NCI-H2196 treated with DMSO at 0.1 percent for 48 hours (cell line): Measurements from ENCODE around the gene CD177.
A peak's percentile ranks its signal among the peaks of the same experiment; 100 is the strongest.
"Not testable (repeated sequence)": the region's sequence is repeated elsewhere in the genome, so short reads cannot be mapped to it uniquely, and the experiment has no call there.

Source experiments
- DNase-seq: peaks from one replicate; lab custom pipeline; 2025; ENCODE audit not compliant: unreplicated experiment; lab: John Stamatoyannopoulos, UW

The CD177 gene

DNA sequence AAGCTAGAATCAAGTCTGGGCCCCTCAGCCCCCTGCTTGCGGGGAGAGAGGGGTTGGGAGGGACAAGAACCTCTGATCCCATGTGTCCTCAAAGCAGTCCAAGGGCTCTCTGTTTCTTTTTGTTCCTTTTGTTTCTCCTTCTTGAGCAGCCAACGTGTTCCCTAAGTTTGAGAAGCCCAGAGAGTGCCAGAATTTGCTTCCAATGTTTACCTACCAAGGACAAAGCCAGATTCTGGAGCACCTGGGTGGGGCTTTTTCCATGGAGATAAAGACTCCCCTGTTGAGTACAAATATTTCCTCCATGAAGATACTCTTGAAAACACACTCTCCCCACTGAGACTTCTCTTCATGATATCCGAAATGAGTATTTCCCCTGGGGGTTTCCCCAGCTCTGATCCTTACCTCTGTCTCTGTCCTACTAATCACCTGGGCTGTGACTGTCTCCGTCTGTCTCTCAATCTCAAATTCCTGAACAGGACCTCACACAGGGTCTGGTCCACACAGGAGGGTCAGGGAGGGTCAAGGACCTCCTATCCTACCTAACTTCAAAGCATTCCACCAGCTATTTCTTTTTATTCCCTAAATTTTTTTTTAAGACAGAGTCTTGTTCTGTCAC is 27.4 kb downstream of the CD177 start:
- DNase-seq = no peak

DNA sequence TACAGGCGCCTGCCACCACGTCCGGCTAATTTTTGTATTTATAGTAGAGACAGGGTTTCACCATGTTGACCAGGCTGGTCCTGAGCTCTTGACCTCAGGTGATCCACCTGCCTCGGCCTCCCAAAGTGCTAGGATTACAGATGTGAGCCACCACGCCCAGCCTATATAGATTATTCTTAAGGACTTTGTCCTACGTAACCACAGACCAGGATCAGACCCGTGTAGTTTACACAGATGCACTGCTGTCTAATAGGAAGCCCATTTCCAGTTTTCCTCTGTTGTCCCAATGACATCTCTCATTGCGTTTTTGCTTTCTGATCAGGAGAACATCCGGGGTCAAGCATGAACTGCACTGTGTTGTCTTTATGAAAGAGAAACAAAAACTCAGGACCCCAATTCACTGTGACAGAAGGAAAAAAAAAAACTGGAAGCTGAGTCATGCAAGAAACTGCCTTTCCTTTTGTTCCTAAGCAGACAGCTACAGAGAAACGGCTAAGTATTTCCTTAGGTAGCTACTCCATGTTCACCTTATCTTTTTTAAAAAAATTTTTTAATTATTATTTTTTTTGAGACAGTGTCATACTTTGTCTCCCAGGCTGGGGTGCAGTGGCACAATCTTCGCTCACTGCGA is 29.2 kb downstream of the CD177 start:
- not testable (repeated sequence) for DNase-seq

DNA sequence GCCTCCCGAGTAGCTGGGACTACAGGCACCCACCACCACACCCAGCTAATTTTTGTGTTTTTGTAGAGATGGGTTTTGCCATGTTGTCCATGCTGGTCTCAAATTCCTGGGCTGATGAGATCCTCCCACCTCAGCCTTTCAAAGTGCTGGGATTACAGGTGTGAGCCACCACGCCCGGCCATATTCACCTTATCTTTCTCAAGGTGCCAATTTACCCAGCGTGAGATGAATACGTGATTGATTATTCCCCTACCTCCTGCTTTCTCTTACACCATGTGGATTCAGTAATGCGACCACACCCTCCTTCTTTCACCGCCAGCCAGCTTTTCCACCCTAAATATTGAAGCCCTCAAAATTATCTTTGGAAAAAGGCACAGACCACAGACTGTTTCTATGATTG is 29.8 kb downstream of the CD177 start:
- DNase-seq = not testable (repeated sequence)

DNA sequence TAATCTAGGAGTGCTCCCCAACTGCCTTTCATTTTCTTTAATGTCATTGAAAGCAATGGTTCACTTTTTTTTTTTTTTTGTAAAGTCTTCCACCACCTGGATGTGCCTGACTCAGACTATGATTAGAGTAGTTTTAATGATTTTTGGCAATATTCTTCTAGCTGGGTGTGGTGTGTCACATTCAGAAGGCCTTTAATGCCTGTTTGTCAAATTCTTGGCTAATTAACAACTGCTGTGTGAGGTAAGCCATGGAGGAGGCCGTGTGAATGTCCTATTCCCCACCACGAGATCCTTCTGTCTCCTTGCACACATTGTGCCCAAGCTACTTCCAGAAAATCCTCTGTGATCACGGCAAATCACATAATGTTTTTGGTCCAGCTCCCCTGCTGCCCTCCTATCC is 30.3 kb downstream of the CD177 start:
- not testable (repeated sequence) for DNase-seq

DNA sequence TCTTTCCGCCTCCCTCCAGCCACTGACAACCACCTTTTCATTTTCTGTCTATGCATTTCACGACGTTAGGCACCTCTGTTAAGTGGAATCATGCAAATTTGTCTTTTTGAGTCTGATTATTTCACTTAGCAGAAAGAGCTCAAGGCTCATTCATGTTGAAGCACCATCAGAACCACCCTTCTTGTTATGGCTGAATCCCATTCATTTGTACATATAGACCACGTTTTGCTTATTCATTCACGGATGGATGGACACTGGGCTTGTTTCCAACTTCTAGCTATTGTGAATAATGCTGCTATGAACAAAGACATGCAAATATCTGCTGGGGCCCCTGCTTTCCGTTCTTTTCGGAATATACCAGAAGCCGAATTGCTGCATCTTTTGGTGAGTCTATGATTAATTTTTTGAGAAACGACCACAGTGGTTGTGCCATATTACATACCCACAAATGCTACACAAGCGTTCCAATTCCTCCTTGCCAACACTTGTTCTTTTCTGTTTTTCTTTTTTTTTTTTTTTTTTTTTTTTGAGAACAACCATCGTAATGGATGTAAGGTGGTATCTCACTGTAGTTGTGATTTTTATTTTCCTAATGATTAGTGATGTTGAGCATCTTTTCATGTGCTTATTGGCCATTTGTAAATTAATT is 37.5 kb downstream of the CD177 start:
- DNase-seq = peak; percentile 57

DNA sequence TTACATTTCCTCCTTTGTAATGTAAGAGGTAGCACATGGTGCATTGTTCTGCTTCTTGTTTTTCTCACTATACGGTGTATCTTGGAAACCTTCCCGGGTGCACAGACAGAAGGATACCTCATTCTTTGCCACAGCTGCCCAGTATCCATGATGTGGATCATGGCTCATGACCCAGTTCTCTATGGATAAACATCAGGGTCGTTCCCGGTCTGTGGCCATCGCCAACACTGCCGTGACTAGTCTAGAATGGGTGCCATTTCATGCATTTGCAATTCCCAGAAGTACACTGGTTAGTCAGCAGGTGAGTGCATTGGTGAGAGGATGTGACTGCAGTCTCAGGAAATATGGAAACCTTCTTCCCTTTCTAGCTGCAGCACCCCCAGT is 38.1 kb downstream of the CD177 start:
- peak; percentile 23 for DNase-seq

DNA sequence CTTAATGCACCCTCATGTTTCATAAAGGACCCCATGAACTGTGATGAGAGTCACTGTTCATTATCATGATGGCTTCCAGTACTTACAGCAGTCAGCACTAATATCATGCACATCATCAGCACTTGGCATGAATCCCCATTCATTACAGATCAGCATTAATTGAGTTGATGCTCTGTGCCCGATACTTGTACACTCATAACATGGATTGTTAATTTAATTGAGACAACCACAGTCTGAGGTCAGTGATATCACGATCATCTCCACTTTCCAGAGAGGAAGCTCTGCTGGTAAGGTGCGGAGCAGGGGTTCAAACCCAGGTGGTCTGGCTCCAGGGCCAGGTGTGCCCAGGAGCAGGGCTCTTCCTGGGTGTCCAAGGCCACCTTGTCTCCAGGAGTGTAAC is 40.0 kb downstream of the CD177 start:
- DNase-seq = not testable (repeated sequence)

DNA sequence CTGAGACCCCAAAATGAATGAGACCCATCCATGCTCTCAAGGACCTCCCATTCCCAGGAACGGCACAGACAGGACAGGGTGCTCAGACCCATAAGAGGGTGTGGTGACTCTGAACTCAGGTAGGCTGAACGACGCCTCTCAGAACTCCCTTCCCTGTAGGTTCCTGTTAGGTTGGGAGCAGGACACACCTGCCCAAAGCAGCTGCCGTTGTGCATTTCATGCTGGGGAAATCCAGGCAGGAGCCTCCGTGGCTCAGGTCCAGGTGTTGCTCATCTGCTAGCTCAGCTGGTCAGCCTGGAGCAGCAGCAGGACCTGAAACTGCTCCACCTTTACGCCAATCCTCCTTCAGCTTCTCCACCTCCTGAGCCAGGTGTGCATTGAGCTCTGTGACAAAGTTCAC is 42.1 kb downstream of the CD177 start:
- DNase-seq = peak; percentile 49

DNA sequence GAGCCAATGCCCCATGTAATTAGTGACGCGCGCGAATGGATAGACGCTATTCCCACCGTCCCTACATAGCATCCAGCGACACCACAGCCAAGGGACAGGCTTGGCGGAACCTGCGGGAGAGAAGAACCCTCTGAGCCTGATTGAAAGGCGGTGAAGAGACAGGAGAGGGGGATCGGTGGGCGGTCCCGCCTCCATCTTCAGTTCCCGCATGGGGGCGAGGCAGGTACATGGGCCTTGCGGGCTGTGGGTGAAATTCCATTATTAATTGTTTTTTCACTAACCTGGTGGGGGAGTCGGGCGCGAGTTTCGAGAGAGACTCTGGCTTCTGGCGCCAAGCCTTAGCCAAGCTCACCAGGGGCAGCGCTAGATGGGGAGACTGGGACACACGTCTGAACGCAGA is 52.8 kb downstream of the CD177 start:
- DNase-seq = no peak

DNA sequence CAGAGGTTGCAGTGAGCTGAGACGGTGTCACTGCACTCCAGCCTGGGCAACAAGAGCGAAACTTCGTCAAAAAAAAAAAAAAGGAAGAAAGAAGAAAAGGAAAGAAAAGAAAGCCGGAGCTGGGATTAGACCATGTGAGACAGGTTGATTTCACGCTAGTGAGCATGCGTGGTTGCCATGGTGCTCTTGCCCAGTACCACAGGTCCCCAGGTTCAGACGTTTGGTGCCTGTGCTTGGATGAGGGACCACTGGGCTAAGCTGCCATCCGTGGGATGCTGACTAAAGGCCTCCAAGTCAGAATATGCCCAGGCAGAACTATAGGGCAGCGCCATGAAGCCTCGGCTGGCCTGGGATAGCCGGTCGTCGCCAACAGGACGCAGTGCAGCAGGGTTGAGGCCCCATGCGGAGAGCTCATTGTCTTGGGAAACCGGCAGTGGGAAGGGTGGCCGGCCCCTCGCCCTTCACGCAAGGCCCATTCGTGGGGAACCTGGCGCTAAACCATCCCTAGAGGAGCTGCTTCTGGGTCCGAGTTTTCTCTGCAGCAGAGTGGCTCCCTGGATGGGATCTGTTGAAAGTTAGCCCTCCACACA is 54.0 kb downstream of the CD177 start:
- DNase-seq = no peak

DNA sequence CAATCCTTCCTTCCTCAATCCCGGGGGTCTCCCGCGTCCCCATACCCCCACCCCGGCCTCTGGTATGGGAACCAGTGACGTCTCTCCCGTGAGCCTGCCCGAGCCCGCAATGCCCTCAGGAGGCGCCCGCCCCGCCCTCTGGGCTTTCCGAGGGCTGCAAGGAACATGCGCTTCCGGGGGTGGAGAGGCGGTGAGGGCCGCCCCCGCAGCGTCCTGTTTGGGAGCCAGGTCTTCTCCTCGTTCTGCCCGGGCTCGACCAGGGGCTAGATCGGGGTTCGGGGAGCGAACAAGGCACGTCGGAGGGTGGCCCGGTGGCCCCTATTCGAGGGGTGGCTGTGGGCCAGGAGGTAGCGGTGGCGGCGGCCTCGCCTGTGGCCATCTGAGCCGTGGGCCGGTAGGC is 54.6 kb downstream of the CD177 start:
- no peak for DNase-seq

DNA sequence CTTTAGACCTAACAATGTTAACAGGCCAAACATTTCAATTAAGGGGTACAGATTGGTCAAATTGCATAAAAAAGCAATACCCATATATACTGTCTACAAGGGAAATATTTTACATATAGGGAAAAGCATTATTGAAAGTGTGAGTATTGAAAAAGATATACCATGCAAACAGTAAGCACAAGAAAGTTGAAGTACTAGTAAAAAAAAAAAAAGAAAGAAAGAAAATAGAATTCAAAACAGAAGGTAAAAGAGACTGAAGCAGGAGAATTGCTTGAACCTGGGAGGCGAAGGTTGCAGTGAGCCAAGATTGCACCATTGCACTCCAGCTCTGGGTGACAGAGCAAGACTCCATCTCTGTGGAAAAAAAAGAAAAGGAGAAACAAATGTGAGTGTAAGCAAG is 55.9 kb downstream of the CD177 start:
- DNase-seq = no peak

DNA sequence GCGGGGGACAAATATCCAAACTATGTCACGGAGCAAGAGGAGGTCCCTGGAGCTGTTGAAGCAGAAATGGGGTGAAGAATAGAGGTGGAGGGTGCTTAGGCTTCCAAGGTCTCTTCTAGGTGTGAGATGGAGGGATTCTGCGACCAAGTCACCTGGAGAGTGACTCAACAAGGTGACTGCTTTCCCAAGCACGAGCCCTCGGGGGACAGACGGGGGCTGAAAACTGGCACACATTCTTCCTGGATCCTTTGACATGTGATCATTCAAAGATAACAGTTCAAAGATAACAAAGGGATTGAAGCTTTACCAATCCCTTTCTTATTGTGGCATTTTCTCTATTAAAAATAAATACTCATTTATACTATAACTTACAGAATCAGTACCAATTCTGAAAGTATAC is 59.0 kb downstream of the CD177 start:
- DNase-seq = no peak
